Brain microvascular endothelial cell (primary cell): ENCODE results near the gene SLC2A2.
A peak's percentile ranks its signal among the peaks of the same experiment; 100 is the strongest.

Experiments
- DNase-seq: peaks from one replicate; pipeline ENCODE4 v3.0.0-alpha.2; 2020
- H3K27ac ChIP-seq: fragments of 250-450 bp; sonication (Bioruptor Pico); 2 replicates; pipeline ENCODE4 v1.5.1; 2020; ENCODE audit warnings: mild to moderate bottlenecking, moderate library complexity
- H3K27me3 ChIP-seq: fragments of 250-450 bp; sonication (Bioruptor Pico); replicated peaks from 2 replicates; pipeline ENCODE4 v1.5.1; 2020; ENCODE audit warnings: mild to moderate bottlenecking
- H3K36me3 ChIP-seq: fragments of 250-450 bp; sonication (Bioruptor Pico); replicated peaks from 2 replicates; pipeline ENCODE4 v1.5.1; 2020; ENCODE audit warnings: mild to moderate bottlenecking
- H3K4me3 ChIP-seq: 2 replicates; pipeline ENCODE4 v1.5.1; 2011; ENCODE audit warnings: low read depth, mild to moderate bottlenecking, control low read depth, low read length, moderate library complexity
- in situ Hi-C: cut with HindIII; loops from 2 replicates; pipeline ENCODE4 v1.10.0; 2017; ENCODE audit warnings: low sequenced_read_pairs, low pct_ligation_motif_present
- TF ChIP-seq, protein P1 (sequence below): IDR thresholded peaks from 2 replicates; pipeline ENCODE4 v1.5.1; 2011; ENCODE audit warnings: low read depth, mild to moderate bottlenecking, moderate library complexity, low read length, control low read depth, inconsistent platforms; ENCODE audit errors: missing control alignments

The SLC2A2 gene

GRCh38 chr3:171001250-171001893 is 25.1 kb downstream of the SLC2A2 start:
- TF ChIP-seq, protein P1, sequence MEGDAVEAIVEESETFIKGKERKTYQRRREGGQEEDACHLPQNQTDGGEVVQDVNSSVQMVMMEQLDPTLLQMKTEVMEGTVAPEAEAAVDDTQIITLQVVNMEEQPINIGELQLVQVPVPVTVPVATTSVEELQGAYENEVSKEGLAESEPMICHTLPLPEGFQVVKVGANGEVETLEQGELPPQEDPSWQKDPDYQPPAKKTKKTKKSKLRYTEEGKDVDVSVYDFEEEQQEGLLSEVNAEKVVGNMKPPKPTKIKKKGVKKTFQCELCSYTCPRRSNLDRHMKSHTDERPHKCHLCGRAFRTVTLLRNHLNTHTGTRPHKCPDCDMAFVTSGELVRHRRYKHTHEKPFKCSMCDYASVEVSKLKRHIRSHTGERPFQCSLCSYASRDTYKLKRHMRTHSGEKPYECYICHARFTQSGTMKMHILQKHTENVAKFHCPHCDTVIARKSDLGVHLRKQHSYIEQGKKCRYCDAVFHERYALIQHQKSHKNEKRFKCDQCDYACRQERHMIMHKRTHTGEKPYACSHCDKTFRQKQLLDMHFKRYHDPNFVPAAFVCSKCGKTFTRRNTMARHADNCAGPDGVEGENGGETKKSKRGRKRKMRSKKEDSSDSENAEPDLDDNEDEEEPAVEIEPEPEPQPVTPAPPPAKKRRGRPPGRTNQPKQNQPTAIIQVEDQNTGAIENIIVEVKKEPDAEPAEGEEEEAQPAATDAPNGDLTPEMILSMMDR, result no peak
- Histone ChIP-seq H3K4me3 (no peak overlapping the region), H3K36me3 (no peaks in the 10 kb centered on the region), H3K27me3 (no peaks in the 10 kb centered on the region), H3K27ac (no peak overlapping the region)
- in situ Hi-C loops, result no loop called here
- DNase-seq, result no peak

GRCh38 chr3:171000281-171000680 is 26.2 kb downstream of the SLC2A2 start:
- in situ Hi-C loops, result no loop called here
- H3K27ac ChIP-seq, result no peak overlapping the region
- no peak overlapping the region for H3K4me3 ChIP-seq
- H3K27me3 ChIP-seq, result no peaks in the 10 kb centered on the region
- no peaks in the 10 kb centered on the region for H3K36me3 ChIP-seq
- DNase-seq, result no peak
- TF ChIP-seq, protein P1, result no peak

DNA sequence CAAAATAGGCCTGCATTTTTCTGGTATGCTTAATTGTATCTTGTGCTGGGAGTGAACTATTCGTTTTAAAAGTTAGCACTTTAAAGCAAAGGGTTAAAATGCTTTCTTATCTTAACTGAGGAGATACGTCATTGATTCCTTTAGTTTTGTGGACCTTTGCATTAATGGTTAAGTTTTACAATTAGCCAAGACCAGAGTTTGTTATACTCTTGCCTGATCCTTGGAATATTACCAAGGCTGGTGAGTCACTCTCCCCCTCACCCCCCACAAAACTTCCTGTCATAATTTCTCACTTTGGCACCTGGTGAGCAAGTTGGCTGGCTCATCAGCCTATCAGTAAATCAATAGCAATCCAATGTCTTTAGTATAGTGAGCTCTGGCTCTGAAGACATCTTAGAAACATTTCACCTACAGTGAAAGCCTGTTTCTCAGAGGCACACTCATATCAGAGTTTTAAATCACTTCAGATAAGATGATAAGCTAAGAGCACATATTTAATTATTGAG is 26.7 kb downstream of the SLC2A2 start:
- H3K36me3 ChIP-seq, result no peaks in the 10 kb centered on the region
- H3K27ac ChIP-seq, result no peak overlapping the region
- peak; percentile 60 for DNase-seq
- H3K27me3 ChIP-seq, result no peaks in the 10 kb centered on the region
- no peak overlapping the region for H3K4me3 ChIP-seq
- TF ChIP-seq, protein P1, result no peak
- in situ Hi-C loops, result no loop called here

DNA sequence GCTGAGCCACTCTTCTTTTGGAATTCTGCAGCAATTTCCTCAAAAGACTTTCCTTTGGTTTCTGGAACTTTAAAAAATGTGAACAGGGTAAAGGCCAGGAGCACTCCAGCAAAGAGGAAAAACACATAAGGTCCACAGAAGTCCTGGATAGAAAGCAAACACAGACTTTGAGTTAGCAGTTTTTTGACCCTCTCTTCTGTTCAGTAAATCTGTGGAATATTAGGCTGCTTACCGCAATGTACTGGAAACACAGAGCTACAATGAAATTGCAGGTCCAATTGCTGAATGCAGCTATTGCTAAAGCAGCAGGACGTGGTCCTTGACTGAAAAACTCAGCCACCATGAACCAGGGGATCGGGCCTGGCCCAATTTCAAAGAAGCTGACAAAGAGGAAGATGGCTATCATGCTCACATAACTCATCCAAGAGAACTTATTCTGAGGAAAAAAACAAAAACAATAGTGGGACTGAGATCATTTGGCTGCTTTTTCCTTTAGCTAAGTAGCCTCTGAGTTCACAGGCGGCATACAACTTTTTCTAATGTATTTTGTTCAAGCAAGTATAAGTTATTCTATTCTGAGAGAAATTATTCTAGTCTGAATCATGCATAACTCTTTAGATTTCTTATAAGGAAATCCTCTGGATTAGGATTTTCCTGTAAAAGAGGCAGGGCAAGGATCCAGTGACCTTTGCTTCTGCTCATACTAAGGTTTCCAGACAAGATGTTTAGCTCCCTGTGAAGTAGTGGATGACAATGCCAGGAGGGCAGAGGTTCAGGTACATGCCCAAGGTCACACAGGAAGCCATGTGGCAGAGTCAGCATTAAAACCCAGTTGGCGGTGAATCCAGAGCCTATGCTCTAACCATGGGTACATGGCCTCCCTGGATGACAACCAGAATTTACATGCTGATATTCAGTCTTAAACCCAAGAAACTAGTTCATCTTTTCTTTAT is 28.3 kb downstream of the SLC2A2 start:
- in situ Hi-C loops, result no loop called here
- H3K27ac ChIP-seq, result peak overlapping the region; percentile 46

GRCh38 chr3:170992854-170993253 is 33.7 kb downstream of the SLC2A2 start:
- TF ChIP-seq, protein P1, result no peak
- H3K27me3 ChIP-seq, result no peaks in the 10 kb centered on the region
- in situ Hi-C loops, result no loop called here
- DNase-seq, result no peak
- peak overlapping the region; percentile 4 for H3K27ac ChIP-seq
- no peaks in the 10 kb centered on the region for H3K36me3 ChIP-seq
- no peak overlapping the region for H3K4me3 ChIP-seq

More for the DNA sequence above, 28.3 kb downstream of the SLC2A2 start:
- no peak overlapping the region for H3K4me3 ChIP-seq
- DNase-seq, result no peak
- H3K27me3 ChIP-seq, result no peaks in the 10 kb centered on the region
- TF ChIP-seq, protein P1, result no peak
- no peaks in the 10 kb centered on the region for H3K36me3 ChIP-seq
